GM18520 (cell line): ENCODE measurements around the gene MRPL52.
A peak's percentile ranks its signal among the peaks of the same experiment; 100 is the strongest.
"Not testable (repeated sequence)": the region's sequence is repeated elsewhere in the genome, so short reads cannot be mapped to it uniquely, and the experiment has no call there.

Source experiments
- ATAC-seq: cut with Tn5 transposase; IDR thresholded peaks from one replicate; pipeline ENCODE4 v1.9.1; 2021; ENCODE audit not compliant: unreplicated experiment

The MRPL52 gene

GRCh38 chr14:22829661-22830442 is at the start of gene MRPL52:
Gene MRPL52 (plus strand): TSS chr14:22829887. CDS start chr14:22829913, 26 bp downstream.
- peak; percentile 89 for ATAC-seq

- ATAC-seq: no peak
Measured at GRCh38 chr14:22780105-22780679, 49.5 kb upstream of the MRPL52 start.

- no peak for ATAC-seq
Measured at GRCh38 chr14:22780941-22781300, 48.8 kb upstream of the MRPL52 start.

- no peak for ATAC-seq
Measured at GRCh38 chr14:22781301-22781991, 48.2 kb upstream of the MRPL52 start.

- no peak for ATAC-seq
Measured at GRCh38 chr14:22786685-22787084, 43.0 kb upstream of the MRPL52 start.

GRCh38 chr14:22791301-22791700 is 38.4 kb upstream of the MRPL52 start:
- ATAC-seq: no peak

- ATAC-seq: no peak
Measured at GRCh38 chr14:22792158-22792557, 37.5 kb upstream of the MRPL52 start.

GRCh38 chr14:22793550-22793949 is 36.1 kb upstream of the MRPL52 start:
- ATAC-seq: not testable (repeated sequence)

GRCh38 chr14:22793976-22794375 is 35.7 kb upstream of the MRPL52 start:
- no peak for ATAC-seq

GRCh38 chr14:22794551-22794951 is 35.1 kb upstream of the MRPL52 start:
- ATAC-seq: no peak

GRCh38 chr14:22796087-22796707 is 33.5 kb upstream of the MRPL52 start:
- ATAC-seq: no peak

- no peak for ATAC-seq
Measured at GRCh38 chr14:22797017-22797917, 32.4 kb upstream of the MRPL52 start.

GRCh38 chr14:22798528-22798927 is 31.2 kb upstream of the MRPL52 start:
- no peak for ATAC-seq

- no peak for ATAC-seq
Measured at GRCh38 chr14:22800346-22800745, 29.3 kb upstream of the MRPL52 start.

- no peak for ATAC-seq
Measured at GRCh38 chr14:22801716-22802115, 28.0 kb upstream of the MRPL52 start.

GRCh38 chr14:22802860-22803686 is 26.6 kb upstream of the MRPL52 start:
- ATAC-seq: no peak

GRCh38 chr14:22803687-22803974 is 26.1 kb upstream of the MRPL52 start:
- no peak for ATAC-seq

- ATAC-seq: not testable (repeated sequence)
Measured at GRCh38 chr14:22805235-22805634, 24.5 kb upstream of the MRPL52 start.

GRCh38 chr14:22807432-22808087 is 22.1 kb upstream of the MRPL52 start:
- no peak for ATAC-seq
